ENCODE results near the gene SH3BP2.

The SH3BP2 gene

DNA sequence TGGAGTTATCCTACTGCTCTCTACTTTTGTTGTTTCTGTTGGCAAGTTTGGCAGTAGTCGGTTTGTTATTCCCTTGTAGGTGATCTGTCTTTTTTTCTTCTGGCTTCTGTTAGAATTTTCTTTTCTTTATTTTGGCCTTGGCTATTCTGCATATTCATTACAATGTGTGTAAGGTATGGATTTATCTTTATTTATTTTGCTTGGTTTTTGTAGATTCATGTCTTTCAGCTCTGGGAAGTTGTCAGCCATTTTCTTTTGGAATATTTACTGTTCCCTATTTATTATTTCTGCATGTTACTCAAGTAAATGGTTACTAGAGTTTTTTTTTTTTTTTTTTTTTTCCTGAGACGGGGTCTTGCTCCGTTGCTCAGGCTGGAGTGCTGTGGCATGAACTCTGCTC lies 63.4 kb downstream of the SH3BP2 start:
- no peak for DNase-seq (ENCODE audit: low read depth in 2 of 2)

DNA sequence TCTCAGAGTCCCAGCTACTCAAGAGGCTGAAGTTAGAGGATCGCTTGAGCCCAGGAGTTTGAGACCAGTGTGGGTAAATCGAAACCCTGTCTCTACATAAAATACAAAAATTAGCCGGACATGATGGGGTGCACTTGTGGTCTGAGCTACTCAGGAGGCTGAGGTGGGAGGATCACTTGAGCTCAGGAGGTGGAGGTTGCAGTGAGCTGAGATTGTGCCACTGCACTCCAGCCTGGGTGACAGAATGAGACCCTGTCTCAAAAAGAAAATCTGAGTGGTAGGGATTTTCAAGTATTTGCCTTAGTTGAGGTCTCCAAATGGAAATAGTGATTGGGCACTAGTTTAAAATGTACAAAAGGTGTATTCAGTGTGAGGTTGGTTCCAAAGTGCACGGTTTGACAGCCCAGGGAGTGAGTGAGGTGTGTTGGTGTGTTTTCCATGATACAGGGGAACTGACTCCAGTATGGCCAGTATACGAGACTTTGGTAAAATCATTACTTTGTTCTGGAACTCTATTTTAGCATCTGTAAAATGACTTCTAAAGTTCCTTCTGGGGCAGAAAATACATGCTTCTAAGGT lies 64.6 kb downstream of the SH3BP2 start:
- no peak for DNase-seq (ENCODE audit: low read depth in 2 of 2)

DNA sequence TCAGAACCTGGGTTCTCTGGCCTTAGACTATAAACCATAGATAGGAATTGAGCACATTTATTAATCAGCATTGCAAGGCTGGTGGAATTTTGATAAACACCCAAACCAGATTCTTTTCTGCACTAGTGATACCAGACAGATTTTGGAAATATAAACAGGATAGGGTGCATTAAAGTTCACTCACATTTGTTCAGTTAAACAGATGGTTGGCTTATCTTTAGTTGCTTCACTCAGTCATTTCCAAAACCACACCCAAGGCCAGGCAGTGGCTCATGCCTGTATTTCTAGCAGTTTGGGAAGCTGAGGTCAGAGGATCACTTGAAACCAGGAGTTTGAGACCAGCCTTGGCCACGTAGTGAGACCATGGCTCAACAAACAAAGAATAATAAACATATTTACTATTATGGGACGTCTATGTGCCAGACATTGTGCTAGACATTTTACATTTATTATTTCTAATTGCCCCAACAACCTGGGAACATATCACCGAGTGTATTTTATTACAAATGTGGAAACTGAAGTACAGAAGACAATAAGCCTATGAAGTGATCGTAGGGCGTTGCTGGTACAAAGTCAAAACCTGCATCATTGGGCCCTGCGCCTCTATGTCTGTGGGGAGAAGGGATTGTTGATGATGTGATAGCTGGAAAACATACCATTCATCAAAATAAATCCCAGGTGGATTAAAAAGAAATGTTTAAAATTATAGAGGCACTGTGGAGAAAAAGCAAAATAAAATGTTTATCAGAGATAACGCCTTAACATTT lies 65.7 kb downstream of the SH3BP2 start:
- no peak for DNase-seq (ENCODE audit: low read depth in 2 of 2)

DNA sequence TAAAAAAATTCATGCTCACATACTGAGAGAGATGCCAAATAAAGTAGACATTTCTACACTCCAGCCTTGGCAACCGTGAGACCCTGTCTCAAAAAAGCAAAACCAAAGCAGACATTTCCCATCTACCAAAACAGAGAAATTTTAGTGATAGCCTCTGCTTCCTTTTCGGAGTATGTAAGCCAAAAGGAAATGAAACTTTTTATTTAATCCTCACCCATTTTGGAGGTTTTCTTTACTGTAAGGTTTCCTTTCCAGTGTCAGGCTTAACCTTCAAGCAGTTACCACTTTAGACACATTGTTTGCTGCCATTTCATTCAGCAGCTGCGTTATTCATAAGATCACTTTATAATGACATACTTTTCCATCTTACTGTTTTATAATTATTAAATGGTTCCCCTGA lies 66.6 kb downstream of the SH3BP2 start:
- DNase-seq (ENCODE audit: low read depth in 2 of 2) = no peak

DNA sequence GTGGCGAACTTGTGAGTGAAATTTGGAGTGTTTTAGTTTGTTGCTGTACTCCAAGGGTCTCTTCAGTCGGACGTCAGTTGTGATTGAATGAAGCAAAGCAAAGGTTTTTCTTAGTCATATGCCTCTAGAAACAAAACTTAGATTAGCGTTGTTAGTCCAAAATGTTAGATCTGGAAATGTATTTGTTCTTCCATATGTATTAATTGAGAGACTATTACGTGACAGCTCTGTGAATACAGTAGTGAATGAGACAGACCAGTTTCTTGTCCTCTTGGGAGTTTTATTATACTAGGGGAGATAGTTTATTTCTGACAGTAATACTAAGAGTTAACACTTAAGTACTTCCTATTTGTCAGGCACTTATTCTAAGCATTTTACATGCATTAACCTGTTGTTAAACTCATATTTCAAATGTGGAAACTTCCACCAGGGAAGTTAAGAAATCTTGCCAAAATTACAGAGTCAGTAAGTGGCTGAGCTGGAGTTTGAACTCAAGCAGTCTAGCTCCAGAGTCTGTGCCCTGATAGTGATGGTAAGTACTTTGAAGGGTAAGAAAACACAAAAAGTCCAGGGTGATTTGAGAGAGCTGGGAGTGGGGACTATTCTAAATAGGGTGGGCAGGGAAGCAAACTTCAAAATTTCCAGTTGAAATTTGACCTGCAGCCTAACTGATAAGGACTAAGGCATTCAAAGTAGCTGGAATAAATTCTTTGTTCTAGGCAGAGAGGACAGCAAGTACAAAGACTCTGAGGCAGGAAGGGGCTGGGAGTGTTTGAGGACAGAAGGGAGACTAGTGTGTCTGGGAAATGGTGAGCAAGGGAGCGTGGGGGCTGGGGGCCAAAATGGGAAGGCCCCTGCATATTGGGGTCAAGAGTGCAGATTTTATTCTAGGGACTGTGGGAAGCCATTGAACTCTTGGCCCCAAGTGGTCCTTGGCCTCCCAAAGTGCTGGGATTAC lies 67.8 kb downstream of the SH3BP2 start:
- DNase-seq (ENCODE audit: low read depth in 2 of 2) = no peak

DNA sequence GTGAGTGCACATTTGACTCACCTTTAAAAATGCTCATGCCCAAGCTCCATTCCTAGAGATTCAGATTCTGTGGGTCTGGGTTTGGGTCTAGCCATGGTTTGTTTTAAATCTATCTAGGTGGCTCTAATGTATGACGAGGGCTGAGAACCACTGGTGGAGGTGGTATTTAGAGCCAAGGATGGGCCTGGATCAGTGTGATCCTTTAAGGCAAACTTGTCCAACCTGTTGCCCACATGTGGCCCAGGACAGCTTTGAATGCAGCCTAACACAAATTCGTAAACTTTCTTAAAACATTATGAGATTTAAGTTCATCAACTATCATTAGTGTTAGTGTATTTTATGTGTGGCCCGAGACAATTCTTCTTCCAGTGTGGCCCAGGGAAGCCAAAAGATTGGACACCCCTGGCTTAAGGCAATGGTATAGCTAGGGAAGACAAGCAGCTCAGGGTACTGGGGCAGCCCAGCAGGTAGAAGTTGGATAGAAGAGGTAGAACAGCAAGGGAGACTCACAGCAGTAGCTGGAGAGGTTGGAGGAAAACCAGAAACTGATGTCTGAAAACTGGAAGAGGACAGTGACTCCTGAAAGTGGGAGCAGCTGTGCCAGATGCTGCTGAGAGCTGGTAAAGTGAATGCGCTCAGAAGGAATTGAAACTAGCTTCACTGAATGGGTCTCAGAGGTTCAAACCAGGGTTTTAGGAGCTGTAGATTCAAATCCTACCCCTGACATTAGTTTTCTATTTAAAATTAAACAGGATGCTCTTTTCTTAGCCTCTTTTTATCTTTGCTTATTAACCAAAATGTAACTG lies 68.9 kb downstream of the SH3BP2 start:
- no peak for DNase-seq (ENCODE audit: low read depth in 2 of 2)

DNA sequence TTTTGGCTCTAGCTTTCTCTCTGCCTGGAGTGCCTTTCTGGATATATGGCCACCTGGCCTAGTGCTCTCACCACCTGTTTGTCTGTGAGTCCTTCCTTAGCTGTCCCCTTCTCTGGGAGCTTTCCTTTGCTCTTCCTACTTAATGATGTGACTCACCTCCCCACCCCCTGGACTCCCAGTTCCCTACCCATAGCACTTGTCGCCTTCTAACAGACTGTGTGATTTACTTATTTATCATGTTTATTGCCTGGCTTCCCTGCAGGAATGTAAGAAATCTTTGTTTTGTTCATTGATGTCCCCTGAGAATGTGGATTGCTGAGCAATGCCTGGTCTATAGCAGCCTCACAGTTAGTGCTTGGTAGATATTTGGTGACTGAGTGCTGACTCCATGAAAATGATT lies 69.6 kb downstream of the SH3BP2 start:
- no peak for DNase-seq (ENCODE audit: low read depth in 2 of 2)

DNA sequence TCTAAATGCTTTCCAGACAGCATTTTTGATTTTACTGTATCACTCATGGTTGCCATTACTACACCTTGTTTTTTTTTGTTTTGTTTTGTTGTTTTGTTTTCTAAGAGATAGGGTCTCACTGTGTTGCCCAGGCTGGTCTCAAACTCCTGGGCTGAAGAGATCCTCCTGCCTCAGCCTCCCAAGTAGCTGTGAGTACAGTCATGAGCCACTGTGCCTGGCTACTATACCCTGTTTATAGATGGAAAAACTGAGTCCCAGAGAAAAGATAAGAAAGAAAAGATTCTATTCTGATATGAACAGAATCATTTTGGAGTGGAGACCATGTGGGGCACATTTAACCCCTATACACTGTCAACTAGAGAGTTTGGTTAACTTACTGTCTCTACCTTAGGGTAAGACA lies 70.8 kb downstream of the SH3BP2 start:
- DNase-seq (ENCODE audit: low read depth in 2 of 2) = no peak

DNA sequence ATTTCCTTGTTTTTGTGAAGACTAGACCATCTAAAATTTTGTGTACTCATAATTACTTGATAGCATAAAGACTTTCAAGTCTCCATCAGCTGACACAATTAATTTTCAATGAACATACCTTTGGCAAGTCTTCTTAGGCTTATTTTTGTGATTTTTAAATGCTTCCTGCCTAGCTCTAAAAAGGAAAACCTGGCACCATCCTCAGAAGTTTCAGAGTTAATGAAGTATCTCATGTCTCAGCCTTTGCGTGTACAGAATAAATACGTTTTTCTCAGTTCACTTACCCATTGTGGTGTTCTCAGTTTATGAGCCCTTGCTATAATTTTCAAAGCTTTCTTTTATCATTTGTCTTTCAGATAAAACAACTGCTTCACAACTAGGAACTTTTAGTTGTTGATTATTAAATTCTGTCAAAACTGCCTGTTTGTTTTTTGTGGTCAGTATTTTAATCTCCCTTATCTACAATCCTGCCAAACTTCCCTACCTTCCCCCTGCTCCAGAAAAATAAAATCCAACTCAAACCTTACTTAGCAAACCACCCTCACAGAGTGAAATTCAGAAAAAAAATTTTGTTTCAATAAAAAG lies 72.4 kb downstream of the SH3BP2 start:
- no peak for DNase-seq (ENCODE audit: low read depth in 2 of 2)

DNA sequence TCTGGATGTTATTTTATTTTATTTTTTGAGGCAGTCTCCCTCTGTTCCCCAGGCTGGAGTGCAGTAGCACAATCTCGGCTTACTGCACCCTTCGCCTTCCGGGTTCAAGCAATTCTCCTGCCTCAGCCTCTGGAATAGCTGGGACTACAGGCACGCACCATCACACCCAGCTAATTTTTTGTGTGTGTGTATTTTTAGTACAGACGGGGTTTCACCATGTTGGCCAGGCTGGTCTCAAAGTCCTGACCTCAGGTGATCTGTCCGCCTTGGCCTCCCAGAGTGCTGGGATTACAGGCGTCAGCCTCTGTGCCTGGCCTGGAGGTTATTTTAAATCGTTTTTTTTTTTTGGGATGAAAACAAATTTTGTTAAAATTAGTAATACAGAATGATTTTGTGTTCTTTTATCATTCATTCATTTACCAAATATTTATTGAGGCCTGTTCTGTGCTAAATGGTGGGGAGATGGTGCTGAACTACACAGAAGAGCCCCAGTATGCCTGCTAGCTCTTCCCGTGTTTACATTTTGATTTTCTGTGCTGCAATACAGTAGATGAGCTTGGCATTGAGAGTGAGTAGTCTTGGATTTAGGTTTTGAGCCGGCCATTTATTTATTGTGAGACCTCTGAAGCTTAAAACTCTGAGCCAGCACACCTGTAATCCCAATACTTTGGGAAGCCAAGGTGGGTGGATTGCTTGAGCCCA lies 73.4 kb downstream of the SH3BP2 start:
- DNase-seq (ENCODE audit: low read depth in 2 of 2) = no peak

DNA sequence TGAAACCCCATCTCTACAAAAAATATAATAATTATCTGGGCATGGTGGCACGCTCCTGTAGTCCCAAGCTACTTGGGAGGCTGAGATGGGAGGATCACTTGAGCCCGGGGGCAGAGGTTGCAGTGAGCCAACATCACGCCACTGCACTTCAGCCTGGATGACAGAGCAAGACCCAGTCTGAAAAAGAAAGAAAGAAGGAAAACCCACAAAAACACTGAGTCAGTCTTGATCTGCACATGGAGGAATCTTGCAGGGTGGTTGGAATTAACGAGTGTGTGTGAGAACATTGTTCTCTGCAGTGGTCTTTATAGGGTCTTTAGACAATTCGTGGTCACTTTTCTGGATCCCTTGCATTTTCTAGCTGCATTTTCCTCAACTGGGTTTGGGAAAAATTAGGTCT lies 74.0 kb downstream of the SH3BP2 start:
- DNase-seq (ENCODE audit: low read depth in 2 of 2) = no peak

DNA sequence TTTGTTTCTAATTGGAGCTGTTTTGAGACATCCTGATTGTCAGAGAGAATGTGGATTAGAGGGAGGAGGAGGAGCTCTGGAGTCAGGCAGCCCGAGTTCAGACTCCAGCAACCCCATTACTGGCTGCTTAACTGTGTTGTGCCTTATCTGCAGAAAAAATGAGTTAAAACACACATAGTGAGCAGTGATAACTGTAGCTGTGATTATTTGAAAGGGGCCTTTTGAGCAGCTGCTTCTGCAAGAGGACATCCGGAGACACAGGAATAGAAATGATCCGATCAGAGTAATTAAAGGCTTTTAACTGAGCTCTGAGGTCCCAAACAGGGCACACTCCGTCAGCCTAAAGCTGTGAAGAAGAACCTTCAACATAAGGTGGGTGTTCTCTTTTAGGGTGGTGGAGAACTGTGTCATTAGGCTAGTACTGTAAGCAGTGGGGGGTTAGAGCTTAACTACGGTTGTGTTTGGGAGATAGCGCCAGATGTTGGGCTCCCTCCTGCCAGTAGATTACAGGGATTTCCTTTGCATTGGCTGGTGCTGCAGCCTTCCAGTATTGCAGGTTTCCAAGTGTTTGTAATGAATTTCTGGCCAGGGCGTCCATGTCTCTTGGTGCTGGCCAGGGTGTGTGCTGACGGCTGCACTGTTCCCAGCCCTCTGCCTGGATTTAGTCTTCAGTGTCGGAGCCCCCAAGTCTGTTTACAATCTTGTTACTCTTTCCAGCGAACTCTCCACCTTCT lies 75.0 kb downstream of the SH3BP2 start:
- DNase-seq (ENCODE audit: low read depth in 2 of 2) = no peak

DNA sequence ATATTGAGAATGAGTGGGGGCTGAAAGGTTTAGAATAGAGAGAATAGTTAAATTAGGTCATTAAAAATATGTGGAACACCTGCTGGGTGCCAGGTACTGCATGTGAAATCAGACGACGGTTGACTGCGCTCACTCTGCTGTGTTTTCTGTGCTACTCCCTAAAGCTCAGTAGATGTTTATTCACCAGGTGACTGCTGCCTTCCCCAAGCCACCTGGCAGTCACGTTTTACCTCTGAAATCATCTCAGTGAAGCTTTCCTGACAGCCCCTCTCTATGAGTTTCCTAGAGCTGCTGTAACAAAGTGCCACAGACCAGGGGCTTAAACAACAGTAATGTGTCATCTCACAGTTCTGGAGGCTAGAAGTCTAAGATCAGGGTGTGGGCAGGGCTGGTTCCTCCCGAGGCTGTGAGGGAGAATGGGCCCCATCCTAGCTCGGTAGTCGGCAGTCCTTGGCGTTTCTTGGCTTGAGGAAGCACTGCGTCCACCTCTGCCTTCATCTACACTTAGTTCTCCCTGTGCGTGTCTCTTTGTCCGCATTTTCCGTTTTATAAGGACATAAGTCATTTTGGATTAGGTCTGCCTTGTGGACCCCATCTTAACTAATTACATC lies 76.1 kb downstream of the SH3BP2 start:
- DNase-seq (ENCODE audit: low read depth in 2 of 2) = no peak

DNA sequence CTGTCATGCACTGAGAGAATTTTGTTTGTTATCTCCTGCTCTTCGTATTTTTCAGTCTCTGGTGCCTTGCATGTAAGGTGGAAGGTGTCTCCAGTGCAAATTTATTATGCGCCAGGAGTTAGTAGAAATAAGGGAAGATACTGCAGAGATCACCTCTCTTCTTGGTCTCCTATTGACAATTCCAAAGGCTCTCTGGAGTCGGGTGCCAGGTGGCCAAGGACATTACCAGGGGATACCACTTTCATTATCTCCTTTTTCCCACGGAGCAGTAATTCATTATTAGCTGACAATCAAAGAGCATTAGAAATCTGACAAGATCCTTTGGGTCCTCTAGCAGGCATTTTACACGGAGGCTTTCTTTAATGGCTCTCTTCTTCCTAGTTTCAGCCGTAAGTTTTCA lies 76.8 kb downstream of the SH3BP2 start:
- DNase-seq (ENCODE audit: low read depth in 2 of 2) = no peak

DNA sequence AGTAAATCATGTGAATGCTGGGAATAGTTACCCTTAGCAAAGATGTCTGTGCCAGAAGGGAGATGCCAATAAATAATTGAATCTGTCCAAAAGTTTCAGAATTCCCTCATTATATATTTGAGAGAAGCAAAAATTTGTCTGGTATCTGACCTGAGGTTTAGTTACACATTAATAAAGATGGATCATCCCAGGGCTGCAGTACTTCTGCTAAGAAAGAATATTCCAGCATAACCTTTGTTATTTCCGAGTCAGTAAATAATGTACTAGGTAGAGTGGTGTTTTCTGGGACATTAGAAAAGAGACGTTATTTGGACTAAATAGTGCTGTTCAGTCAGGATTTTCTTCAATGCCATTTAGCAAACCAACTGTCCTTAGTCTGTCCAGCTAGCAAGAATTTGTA lies 77.2 kb downstream of the SH3BP2 start:
- no peak for DNase-seq (ENCODE audit: low read depth in 2 of 2)

DNA sequence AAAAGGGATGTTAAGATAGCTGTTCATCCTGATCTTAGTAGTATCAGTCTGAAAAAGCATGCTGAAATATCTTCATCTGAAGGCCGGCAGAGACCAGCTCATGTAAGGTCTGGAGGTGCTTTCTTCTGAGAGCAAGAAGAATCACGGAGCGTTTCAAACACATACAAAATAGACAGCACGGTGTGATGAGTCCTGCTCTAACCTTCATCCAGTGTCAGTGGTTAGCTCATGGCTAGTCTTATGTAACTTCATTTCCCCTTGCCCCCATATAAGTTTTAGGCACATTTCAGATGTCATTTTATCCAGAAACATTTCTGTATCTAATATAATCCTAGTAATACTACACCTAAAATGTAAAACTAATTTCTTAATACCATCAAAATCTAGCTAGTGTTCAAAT lies 78.6 kb downstream of the SH3BP2 start:
- no peak for DNase-seq (ENCODE audit: low read depth in 2 of 2)

DNA sequence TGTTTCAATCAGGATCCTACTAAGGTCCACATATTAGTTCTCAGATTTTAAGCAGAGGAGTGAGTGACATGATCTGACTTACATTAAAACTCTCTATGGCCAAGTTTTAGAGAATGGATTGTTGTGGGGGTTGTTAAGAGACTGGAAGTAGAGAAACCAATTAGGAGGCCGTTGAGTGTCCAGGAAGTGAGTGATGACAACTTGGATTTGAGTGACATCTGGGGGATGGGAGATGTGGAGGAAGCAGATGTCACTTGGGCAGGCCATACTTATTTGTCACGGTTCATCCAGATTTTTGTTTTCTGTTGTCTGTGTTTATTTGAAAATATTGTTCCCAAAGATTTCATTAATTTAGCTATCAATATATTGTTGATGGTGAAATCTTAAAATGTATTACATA lies 79.0 kb downstream of the SH3BP2 start:
- DNase-seq (ENCODE audit: low read depth in 2 of 2) = no peak

DNA sequence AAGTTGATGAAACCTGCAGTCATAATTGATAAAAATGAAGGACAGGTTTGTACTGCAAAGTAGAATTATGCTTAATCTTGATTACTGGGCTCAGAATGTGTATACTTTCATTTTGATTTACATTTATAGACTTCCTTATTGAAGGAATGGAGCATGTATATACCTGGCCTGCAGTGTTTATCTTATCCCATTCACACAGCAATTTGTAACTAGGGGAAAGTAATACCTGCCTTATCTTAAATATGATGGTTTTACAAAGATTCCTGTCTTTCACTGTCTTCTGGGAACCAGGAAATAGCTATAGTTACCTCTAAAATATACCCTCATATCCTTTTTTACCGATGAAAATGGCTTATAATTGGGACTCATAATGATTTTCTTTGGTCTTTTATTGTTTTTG lies 80.4 kb downstream of the SH3BP2 start:
- no peak for DNase-seq (ENCODE audit: low read depth in 2 of 2)

DNA sequence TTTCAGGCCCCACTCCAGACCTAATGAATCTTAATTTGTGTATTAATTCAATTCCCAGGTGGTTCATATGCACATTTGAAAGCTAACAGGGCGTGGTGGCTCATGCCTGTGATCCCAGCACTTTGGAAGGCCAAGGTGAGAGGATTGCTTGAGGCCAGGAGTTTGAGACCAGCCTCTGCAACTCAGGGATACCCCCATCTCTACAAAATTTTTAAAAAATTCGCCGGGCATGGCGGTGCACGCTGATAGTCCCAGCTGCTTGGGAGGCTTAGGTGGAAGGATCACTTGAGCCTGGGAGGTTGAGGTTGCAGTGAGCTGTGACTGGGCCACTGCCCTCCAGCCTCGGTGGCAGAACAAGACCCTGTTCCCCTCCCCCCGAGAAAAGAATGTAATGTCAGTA lies 82.0 kb downstream of the SH3BP2 start:
- no peak for DNase-seq (ENCODE audit: low read depth in 2 of 2)

DNA sequence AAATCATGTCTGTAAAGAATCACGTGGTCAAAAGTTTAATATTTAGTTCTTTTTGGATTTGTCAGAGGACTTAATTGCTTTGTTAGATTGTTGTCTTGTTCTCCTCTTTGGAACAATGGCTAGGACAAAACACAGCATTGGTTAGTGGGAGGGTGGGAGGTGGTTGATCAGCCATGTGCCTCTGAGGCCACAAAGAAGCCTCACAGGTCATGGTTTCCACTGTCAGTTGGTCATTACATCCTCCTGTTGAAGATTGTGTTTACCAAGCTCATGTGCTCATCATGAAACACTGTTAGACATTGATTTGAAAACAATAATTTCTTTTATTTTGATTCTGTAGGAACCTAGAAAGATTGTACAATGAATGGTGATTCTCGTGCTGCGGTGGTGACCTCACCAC lies 82.7 kb downstream of the SH3BP2 start:
- no peak for DNase-seq (ENCODE audit: low read depth in 2 of 2)
